ENCODE measurements around the gene CMBL. TPM values are rescaled to one million over a fixed set of nuclear protein-coding genes. Genes with fewer than 3 reads are reported as not detected.
A peak's percentile ranks its signal among the peaks of the same experiment; 100 is the strongest.

The CMBL gene
- polyA plus RNA-seq, 3 donors = 0.39 to 5.4 TPM; not detected in 1

- no peak for DNase-seq
- Histone ChIP-seq H3K4me3 (replicated peaks in 1 of 3; ENCODE audit: low read depth in 2 of 3, low read length in 3 of 3) (no peak overlapping the region), H2AFZ (ENCODE audit: insufficient read depth, low read depth, low read length, poor library complexity, severe bottlenecking) (no peak overlapping the region), H4K20me1 (ENCODE audit: insufficient read depth, low read length) (peaks cover 79% of the 10 kb centered on the region), H3K79me2 (ENCODE audit: insufficient read depth, low read length) (peaks cover 93% of the 10 kb centered on the region), H3K9ac (ENCODE audit: insufficient read depth, low read length, poor library complexity, severe bottlenecking) (no peak overlapping the region), H3K27ac (ENCODE audit: low read depth in 1 of 2, low read length in 2 of 2) (no peak overlapping the region), H3K36me3 (replicated peaks in 1 of 2; ENCODE audit: control insufficient read depth in 1 of 2, insufficient read depth in 2 of 2, low read length in 2 of 2) (peaks cover 43 to 50% of the 10 kb centered on the region in 2 donors), H3K4me2 (replicated peaks; ENCODE audit: extremely low read depth, low read length, poor library complexity, severe bottlenecking) (no peak overlapping the region), H3K4me1 (ENCODE audit: control insufficient read depth in 1 of 2, insufficient read depth in 2 of 2, low read length in 2 of 2) (peaks cover 22 to 30% of the 10 kb centered on the region in 2 donors), H3K9me3 (replicated peaks in 1 of 2; ENCODE audit: control insufficient read depth in 1 of 2, insufficient read depth in 1 of 2, low read length in 2 of 2) (no peaks in the 10 kb centered on the region), H3K27me3 (ENCODE audit: control insufficient read depth in 2 of 2, insufficient read depth in 2 of 2, low read length in 2 of 2) (no peaks in the 10 kb centered on the region)
- intact Hi-C loops (cut with micrococcal nuclease) = loop anchor here in 1 of 2 donors (10.0 kb wide), 1 partner anchor 171 kb away; no protein-coding TSS in a partner anchor
- Mint-ChIP-seq H3K9me3 (no peaks in the 10 kb centered on the region), H3K4me3 (no peak overlapping the region), H3K36me3 (peaks cover 44 to 55% of the 10 kb centered on the region in 2 donors), H3K4me1 (peaks cover 25% of the 10 kb centered on the region), H3K27ac (peak overlapping the region in 2 of 7 donors; percentile 48 to 50), H3K27me3 (ENCODE audit: low read depth in 3 of 3) (peaks cover 0 to 3% (median 1%) of the 10 kb centered on the region in 3 donors)
- TF ChIP-seq, protein P1, sequence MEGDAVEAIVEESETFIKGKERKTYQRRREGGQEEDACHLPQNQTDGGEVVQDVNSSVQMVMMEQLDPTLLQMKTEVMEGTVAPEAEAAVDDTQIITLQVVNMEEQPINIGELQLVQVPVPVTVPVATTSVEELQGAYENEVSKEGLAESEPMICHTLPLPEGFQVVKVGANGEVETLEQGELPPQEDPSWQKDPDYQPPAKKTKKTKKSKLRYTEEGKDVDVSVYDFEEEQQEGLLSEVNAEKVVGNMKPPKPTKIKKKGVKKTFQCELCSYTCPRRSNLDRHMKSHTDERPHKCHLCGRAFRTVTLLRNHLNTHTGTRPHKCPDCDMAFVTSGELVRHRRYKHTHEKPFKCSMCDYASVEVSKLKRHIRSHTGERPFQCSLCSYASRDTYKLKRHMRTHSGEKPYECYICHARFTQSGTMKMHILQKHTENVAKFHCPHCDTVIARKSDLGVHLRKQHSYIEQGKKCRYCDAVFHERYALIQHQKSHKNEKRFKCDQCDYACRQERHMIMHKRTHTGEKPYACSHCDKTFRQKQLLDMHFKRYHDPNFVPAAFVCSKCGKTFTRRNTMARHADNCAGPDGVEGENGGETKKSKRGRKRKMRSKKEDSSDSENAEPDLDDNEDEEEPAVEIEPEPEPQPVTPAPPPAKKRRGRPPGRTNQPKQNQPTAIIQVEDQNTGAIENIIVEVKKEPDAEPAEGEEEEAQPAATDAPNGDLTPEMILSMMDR (IDR thresholded peaks at IDR 0.05) = no peak
- 100% methylated on average over 2 of the region's 3 CpGs for WGBS (ENCODE audit: insufficient coverage)
These were observed 54.3 kb downstream of the CMBL start for GRCh38 chr5:10253390-10253789.

- no CpG with 5 or more reads among the region's 7 CpGs for WGBS (ENCODE audit: insufficient coverage)
- peak overlapping the region in 1 of 2 donors; percentile 99 for H3K27ac ChIP-seq (ENCODE audit: low read depth in 1 of 2, low read length in 2 of 2)
These were observed 56.3 kb downstream of the CMBL start for GRCh38 chr5:10251405-10251804.

More at GRCh38 chr5:10251405-10251804, 56.3 kb downstream of the CMBL start:
- no peaks in the 10 kb centered on the region for H3K27me3 ChIP-seq (ENCODE audit: control insufficient read depth in 2 of 2, insufficient read depth in 2 of 2, low read length in 2 of 2)
- H2AFZ ChIP-seq (ENCODE audit: insufficient read depth, low read depth, low read length, poor library complexity, severe bottlenecking) = peak overlapping the region; percentile 88
- H3K9me3 Mint-ChIP-seq = no peaks in the 10 kb centered on the region
- H3K79me2 ChIP-seq (ENCODE audit: insufficient read depth, low read length) = peaks cover 95% of the 10 kb centered on the region
- H3K27me3 Mint-ChIP-seq (ENCODE audit: low read depth in 3 of 3) = peaks cover 0 to 5% (median 1%) of the 10 kb centered on the region in 3 donors
- H3K4me1 Mint-ChIP-seq = peaks cover 29% of the 10 kb centered on the region
- H3K4me1 ChIP-seq (ENCODE audit: control insufficient read depth in 1 of 2, insufficient read depth in 2 of 2, low read length in 2 of 2) = peaks cover 24 to 33% of the 10 kb centered on the region in 2 donors
- peak overlapping the region; percentile 60 to 100 (median 98) for H3K27ac Mint-ChIP-seq
- TF ChIP-seq, protein P1 (IDR thresholded peaks at IDR 0.05) = no peak
- peak overlapping the region; percentile 91 to 96 for H3K4me3 Mint-ChIP-seq
- peaks cover 25 to 37% of the 10 kb centered on the region in 2 donors for H3K36me3 Mint-ChIP-seq
- peak overlapping the region; percentile 88 to 92 (median 89) for H3K4me3 ChIP-seq (replicated peaks in 1 of 3; ENCODE audit: low read depth in 2 of 3, low read length in 3 of 3)
- peak overlapping the region; percentile 90 for H3K9ac ChIP-seq (ENCODE audit: insufficient read depth, low read length, poor library complexity, severe bottlenecking)
- peak in 2 of 3 donors; percentile 14 to 21 for DNase-seq
- H3K4me2 ChIP-seq (replicated peaks; ENCODE audit: extremely low read depth, low read length, poor library complexity, severe bottlenecking) = peak overlapping the region; percentile 100
- no peaks in the 10 kb centered on the region for H3K9me3 ChIP-seq (replicated peaks in 1 of 2; ENCODE audit: control insufficient read depth in 1 of 2, insufficient read depth in 1 of 2, low read length in 2 of 2)
- peaks cover 23 to 31% of the 10 kb centered on the region in 2 donors for H3K36me3 ChIP-seq (replicated peaks in 1 of 2; ENCODE audit: control insufficient read depth in 1 of 2, insufficient read depth in 2 of 2, low read length in 2 of 2)
- intact Hi-C loops (cut with micrococcal nuclease) = loop anchor here in 1 of 2 donors (10.0 kb wide), 1 partner anchor 173 kb away; no protein-coding TSS in a partner anchor
- H4K20me1 ChIP-seq (ENCODE audit: insufficient read depth, low read length) = peaks cover 60% of the 10 kb centered on the region
